Colonic mucosa (tissue), 4 donors: Measurements from ENCODE around the gene REEP1. TPM values are rescaled to one million over a fixed set of nuclear protein-coding genes. Genes with fewer than 3 reads are reported as not detected.

Source experiments
- DNase-seq: peaks from one replicate; pipeline ENCODE4 v3.0.0-alpha.2; 2020
- H3K27ac ChIP-seq: fragments of 200-600 bp; one replicate; pipeline ENCODE4 v1.8.0; 2021
- H3K27me3 ChIP-seq: fragments of 200-600 bp; one replicate; pipeline ENCODE4 v1.8.0; 2021
- H3K36me3 ChIP-seq: fragments of 200-600 bp; one replicate; pipeline ENCODE4 v1.8.0; 2021
- H3K4me1 ChIP-seq: fragments of 200-600 bp; one replicate; pipeline ENCODE4 v1.8.0; 2021; ENCODE audit warnings: mild to moderate bottlenecking
- H3K4me3 ChIP-seq: fragments of 200-600 bp; one replicate; pipeline ENCODE4 v1.8.0; 2021
- H3K9ac ChIP-seq, 2 donors: one replicate each; pipeline ENCODE4 v1.7.0; 2013; ENCODE audit warnings: control low read depth in 2 of 2, low read depth in 2 of 2, low read length in 2 of 2
- H3K9me3 ChIP-seq: fragments of 200-600 bp; one replicate; pipeline ENCODE4 v1.8.0; 2021
- CTCF ChIP-seq: fragments of 200-600 bp; IDR thresholded peaks from one replicate; pipeline ENCODE4 v1.8.0; 2022; ENCODE audit warnings: antibody characterized with exemption, mild to moderate bottlenecking
- intact Hi-C: fragments of 100-400 bp; cut with DNase I; formaldehyde crosslinking; loops from one replicate; pipeline ENCODE4 v1.14.1; 2022
- total RNA-seq, 2 donors: library from RNA; stranded (reverse); fragmentation: NEBNext Ultra II Directional in 1 of 2; extraction: Animal tissue kit (Norgen Biotek cat#: 25700) in 1 of 2; gene quantifications; one replicate each; pipeline ENCODE4 v1.2.1, GENCODE V29; 2021
- donor health status: healthy.
- donor health status: DM: no; HTN: no; CAD: no.
- donor health status: DM: no; HTN: no; CAD: no.

REEP1 gene
- total RNA-seq, 2 donors from 2014 or later = 1.8 to 5.7 TPM

GRCh38 chr2:86330001-86330400 is 7.4 kb downstream of the REEP1 start:
- no peak for DNase-seq
- Histone ChIP-seq H3K4me1 (no peaks in the 10 kb centered on the region), H3K9ac (no peak overlapping the region), H3K9me3 (no peaks in the 10 kb centered on the region), H3K27ac (no peak overlapping the region), H3K4me3 (no peak overlapping the region), H3K36me3 (no peaks in the 10 kb centered on the region), H3K27me3 (no peaks in the 10 kb centered on the region)
- no peak for TF ChIP-seq CTCF
- intact Hi-C loops = no loop called here

GRCh38 chr2:86323273-86324021 is 14.0 kb downstream of the REEP1 start:
- Histone ChIP-seq H3K4me3 (no peak overlapping the region), H3K27ac (no peak overlapping the region), H3K9me3 (no peaks in the 10 kb centered on the region), H3K4me1 (no peaks in the 10 kb centered on the region), H3K27me3 (no peaks in the 10 kb centered on the region), H3K9ac (no peak overlapping the region), H3K36me3 (no peaks in the 10 kb centered on the region)
- TF ChIP-seq CTCF = no peak
- intact Hi-C loops = no loop called here
- DNase-seq = no peak

GRCh38 chr2:86319700-86320580 is 17.5 kb downstream of the REEP1 start:
- no peak for TF ChIP-seq CTCF
- H3K27me3 ChIP-seq = no peaks in the 10 kb centered on the region
- no peak overlapping the region for H3K4me3 ChIP-seq
- H3K36me3 ChIP-seq = no peaks in the 10 kb centered on the region
- H3K9me3 ChIP-seq = no peaks in the 10 kb centered on the region
- no peak for DNase-seq
- no peak overlapping the region for H3K27ac ChIP-seq
- H3K9ac ChIP-seq = no peak overlapping the region
- H3K4me1 ChIP-seq = no peaks in the 10 kb centered on the region
- intact Hi-C loops = no loop called here

GRCh38 chr2:86315084-86315483 is 22.3 kb downstream of the REEP1 start:
- Histone ChIP-seq H3K4me1 (no peaks in the 10 kb centered on the region), H3K4me3 (no peak overlapping the region), H3K27me3 (no peaks in the 10 kb centered on the region), H3K36me3 (no peaks in the 10 kb centered on the region), H3K9me3 (no peaks in the 10 kb centered on the region), H3K27ac (no peak overlapping the region), H3K9ac (no peak overlapping the region)
- intact Hi-C loops = no loop called here
- DNase-seq = no peak
- no peak for TF ChIP-seq CTCF

- Histone ChIP-seq H3K4me1 (no peaks in the 10 kb centered on the region), H3K4me3 (no peak overlapping the region), H3K27me3 (no peaks in the 10 kb centered on the region), H3K9me3 (no peaks in the 10 kb centered on the region), H3K36me3 (no peaks in the 10 kb centered on the region), H3K9ac (no peak overlapping the region), H3K27ac (no peak overlapping the region)
- TF ChIP-seq CTCF = no peak
- intact Hi-C loops = no loop called here
- no peak for DNase-seq
Observed at GRCh38 chr2:86314125-86314524, 23.3 kb downstream of the REEP1 start.
